GM18520 (cell line): ENCODE data around the gene SLC25A53.
"Not testable (repeated sequence)": the region's sequence is repeated elsewhere in the genome, so short reads cannot be mapped to it uniquely, and the experiment has no call there.

Source experiments
- ATAC-seq: cut with Tn5 transposase; IDR thresholded peaks from one replicate; pipeline ENCODE4 v1.9.1; 2021; ENCODE audit not compliant: unreplicated experiment

Gene SLC25A53

GRCh38 chrX:104075778-104076445 is 80.9 kb downstream of the SLC25A53 start, which contains the start of gene TMSB15C:
TMSB15C (minus strand) TSS chrX:104076236.
- ATAC-seq, result not testable (repeated sequence)

GRCh38 chrX:104062636-104063035 is 94.2 kb downstream of the SLC25A53 start:
- ATAC-seq, result not testable (repeated sequence)

GRCh38 chrX:104054956-104055355 is 101.9 kb downstream of the SLC25A53 start:
- not testable (repeated sequence) for ATAC-seq
